ENCODE data around the gene TLL2. TPM values are rescaled to one million over a fixed set of nuclear protein-coding genes. Genes with fewer than 3 reads are reported as not detected.

TLL2 gene
- total and polyA plus RNA-seq, 10 donors = 0.23 to 0.75 (median 0.34) TPM

- Histone ChIP-seq H3K4me3 (no peak overlapping the region), H3K36me3 (no peaks in the 10 kb centered on the region), H3K9me3 (no peaks in the 10 kb centered on the region), H3K27me3 (replicated peaks in 1 of 7) (peaks cover 0 to 14% (median 0%) of the 10 kb centered on the region in 7 donors), H3K27ac (no peak overlapping the region), H3K4me1 (peaks cover 0 to 3% (median 0%) of the 10 kb centered on the region in 6 donors)
- WGBS, 5 donors = 38 to 50% (median 41%) methylated on average over 5 of the region's 5 CpGs
- intact Hi-C loops (cut with DNase I; ENCODE audit: low total_unique reads) = no loop called here
- no peak for TF ChIP-seq POLR2A (IDR thresholded peaks at IDR 0.05)
- TF ChIP-seq CTCF (IDR thresholded peaks at IDR 0.05 in 8 of 11, conservative IDR thresholded peaks at IDR 0.05 in 3 of 11) = peak in 9 of 11 experiments; percentile 20 to 68 (median 61)
- no peak for DNase-seq
Measured at GRCh38 chr10:96334616-96335526, 178.9 kb downstream of the TLL2 start.

- H3K4me1 ChIP-seq = peaks cover 0 to 3% (median 0%) of the 10 kb centered on the region in 6 donors
- no peak for DNase-seq
- no peak overlapping the region for H3K27ac ChIP-seq
- H3K9me3 ChIP-seq = no peaks in the 10 kb centered on the region
- TF ChIP-seq POLR2A (IDR thresholded peaks at IDR 0.05) (no peak), CTCF (IDR thresholded peaks at IDR 0.05 in 8 of 11, conservative IDR thresholded peaks at IDR 0.05 in 3 of 11) (no peak), POLR2AphosphoS5 (IDR thresholded peaks at IDR 0.05) (no peak)
- intact Hi-C loops (cut with DNase I; ENCODE audit: low total_unique reads) = no loop called here
- peaks cover 0 to 14% (median 0%) of the 10 kb centered on the region in 7 donors for H3K27me3 ChIP-seq (replicated peaks in 1 of 7)
- H3K4me3 ChIP-seq = no peak overlapping the region
- WGBS, 5 donors = 24 to 49% (median 28%) methylated on average over 1 of the region's 1 CpG
- no peaks in the 10 kb centered on the region for H3K36me3 ChIP-seq
Measured at GRCh38 chr10:96333101-96333500, 180.6 kb downstream of the TLL2 start.

GRCh38 chr10:96327462-96327861, 186.3 kb downstream of the TLL2 start:
- no peaks in the 10 kb centered on the region for H3K4me1 ChIP-seq
- no peak overlapping the region for H3K27ac ChIP-seq
- H3K36me3 ChIP-seq = no peaks in the 10 kb centered on the region
- no peak for DNase-seq
- peaks cover 0 to 6% (median 0%) of the 10 kb centered on the region in 7 donors for H3K27me3 ChIP-seq (replicated peaks in 1 of 7)
- intact Hi-C loops (cut with DNase I; ENCODE audit: low total_unique reads) = no loop called here
- TF ChIP-seq POLR2A (IDR thresholded peaks at IDR 0.05) = no peak
- TF ChIP-seq POLR2AphosphoS5 (IDR thresholded peaks at IDR 0.05) = no peak
- TF ChIP-seq CTCF (IDR thresholded peaks at IDR 0.05 in 8 of 11, conservative IDR thresholded peaks at IDR 0.05 in 3 of 11) = no peak
- no peaks in the 10 kb centered on the region for H3K9me3 ChIP-seq
- H3K4me3 ChIP-seq = no peak overlapping the region
- 86 to 92% (median 88%) methylated on average over 7 of the region's 7 CpGs for WGBS, 5 donors

GRCh38 chr10:96325719-96326373, 187.9 kb downstream of the TLL2 start:
- 59 to 69% (median 66%) methylated on average over 4 of the region's 4 CpGs for WGBS, 5 donors
- no peaks in the 10 kb centered on the region for H3K36me3 ChIP-seq

More at GRCh38 chr10:96325719-96326373, 187.9 kb downstream of the TLL2 start:
- no peak overlapping the region for H3K4me3 ChIP-seq
- intact Hi-C loops (cut with DNase I; ENCODE audit: low total_unique reads) = no loop called here
- no peak for DNase-seq
- TF ChIP-seq CTCF (IDR thresholded peaks at IDR 0.05 in 8 of 11, conservative IDR thresholded peaks at IDR 0.05 in 3 of 11) (no peak), POLR2A (IDR thresholded peaks at IDR 0.05) (no peak)
- H3K4me1 ChIP-seq = no peaks in the 10 kb centered on the region
- no peaks in the 10 kb centered on the region for H3K9me3 ChIP-seq
- H3K27ac ChIP-seq = no peak overlapping the region
- H3K27me3 ChIP-seq (replicated peaks in 1 of 7) = peaks cover 0 to 6% (median 0%) of the 10 kb centered on the region in 7 donors

Measured in spleen (tissue), 11 donors.